C1 segment of cervical spinal cord (tissue), 14 donors: ENCODE data around the gene ANKLE2.
A peak's percentile ranks its signal among the peaks of the same experiment; 100 is the strongest.

Experiments used
- DNase-seq, 14 donors: peaks; one replicate each; lab custom pipeline; 2025; lab: John Stamatoyannopoulos, UW

Gene ANKLE2

DNA sequence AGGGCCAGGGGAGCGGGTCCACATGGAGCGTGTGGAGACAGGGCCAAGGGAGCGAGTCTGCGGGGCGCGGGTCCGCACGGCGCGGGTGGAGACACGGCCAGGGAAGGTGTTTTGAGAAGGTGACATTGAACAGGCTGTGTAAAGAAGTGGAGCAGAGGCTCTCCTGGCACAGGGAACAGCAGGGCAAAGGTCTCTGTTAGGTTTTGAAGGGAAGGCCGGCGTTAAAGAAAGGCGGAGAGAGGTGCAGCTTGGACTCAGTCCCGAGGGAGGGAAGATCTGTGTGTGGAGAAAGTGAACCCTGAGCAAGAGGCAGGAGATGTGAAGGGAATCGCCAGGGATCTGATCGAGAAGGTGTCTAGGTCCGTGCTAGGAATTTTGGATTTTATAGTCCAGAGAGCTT, 72.4 kb downstream of the ANKLE2 start:
- DNase-seq, result no peak

DNA sequence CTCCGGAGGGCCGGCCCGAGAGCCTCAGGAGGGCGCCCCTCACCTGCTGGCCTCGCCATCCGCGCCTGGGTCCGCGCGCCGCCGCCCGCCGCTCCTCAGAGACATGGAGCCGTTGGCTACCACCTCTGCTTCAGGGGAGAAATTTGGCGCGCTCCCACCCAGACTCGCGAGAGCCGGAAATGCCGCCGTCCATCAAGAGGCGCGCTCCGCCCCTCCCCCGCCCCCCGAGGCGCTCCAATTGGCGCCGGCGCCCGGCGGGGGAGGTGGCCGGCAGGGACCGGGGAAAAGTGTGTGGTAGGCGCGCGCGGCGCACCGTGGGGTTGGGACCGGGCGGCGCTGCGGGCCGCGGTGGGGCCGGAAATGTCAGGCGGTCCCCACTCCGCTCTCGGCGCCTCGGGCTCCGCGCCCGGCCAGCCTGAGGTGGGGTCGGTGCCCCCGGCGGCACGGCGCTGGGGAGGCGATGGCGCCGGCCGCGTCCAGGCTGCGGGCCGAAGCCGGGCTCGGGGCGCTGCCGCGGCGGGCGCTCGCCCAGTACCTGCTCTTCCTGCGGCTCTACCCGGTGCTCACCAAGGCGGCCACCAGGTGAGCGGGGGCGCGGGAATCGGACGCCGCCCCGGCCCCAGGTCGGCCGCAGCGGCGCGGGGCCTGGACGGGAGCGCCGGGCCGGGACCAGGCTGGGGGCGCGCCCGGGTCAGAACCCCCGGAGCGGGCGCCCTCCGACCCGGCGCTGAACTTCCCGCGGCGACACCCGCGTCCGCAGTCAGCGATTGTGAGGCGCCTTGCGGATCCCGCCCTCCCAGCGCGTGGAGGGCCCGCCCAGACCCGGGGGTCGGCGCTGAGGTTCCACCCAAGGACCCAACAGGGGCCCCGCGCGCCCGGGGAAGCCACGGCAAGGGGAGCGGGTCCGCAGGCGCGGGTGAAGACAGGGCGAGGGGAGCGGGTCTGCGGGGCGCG, 74.1 kb downstream of the ANKLE2 start, which contains the start of the genes POLE and PXMP2:
Gene POLE, minus strand, starts transcription at position 132 of the 954 bp plus-strand sequence. Its CDS starts 27 bp downstream, at position 105.
Gene PXMP2, plus strand, starts transcription at position 377 of the 954 bp plus-strand sequence. Its CDS starts 84 bp downstream, at position 461.
- peak; percentile 43 to 92 (median 80) for DNase-seq

DNA sequence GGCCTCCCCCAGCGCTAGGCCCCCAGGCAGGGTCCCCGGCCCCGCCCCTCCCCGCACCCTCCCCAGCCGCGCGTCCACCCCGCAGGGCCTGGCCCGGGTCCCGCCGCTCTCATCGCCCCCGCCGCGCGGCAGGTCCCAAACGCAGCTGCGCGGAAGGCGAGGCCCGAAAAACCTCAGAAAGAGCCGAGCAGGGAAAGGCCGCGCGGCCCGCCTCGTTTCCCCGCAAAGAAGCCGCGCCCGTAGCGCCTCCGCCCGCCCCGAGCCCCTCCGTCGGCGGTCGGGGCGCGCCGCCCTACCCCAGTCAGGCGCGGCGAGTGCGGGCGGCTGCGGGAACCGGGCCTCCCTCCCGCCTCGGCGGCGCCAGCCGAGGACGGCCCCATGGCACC, 74.8 kb downstream of the ANKLE2 start:
- peak in 1 of 14 donors; percentile 28 for DNase-seq

DNA sequence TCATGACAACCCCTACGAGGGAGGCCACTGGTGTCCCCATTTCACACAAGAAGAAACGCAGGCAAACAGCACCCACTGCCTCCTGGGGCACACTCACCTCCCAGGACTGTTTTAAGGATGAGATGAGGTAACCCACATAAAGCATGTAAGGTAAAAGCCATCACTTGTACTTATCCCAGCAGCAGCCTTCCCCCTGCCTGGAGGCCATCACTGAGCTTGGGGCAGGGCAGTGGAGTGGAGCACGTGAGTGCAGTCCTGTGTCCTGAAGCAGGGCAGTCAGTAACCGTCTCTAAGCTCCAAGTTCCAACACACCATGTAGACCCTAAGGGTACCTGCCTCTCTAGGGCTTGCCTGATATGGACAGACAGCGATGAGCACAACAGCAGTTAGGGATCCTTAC, 76.2 kb downstream of the ANKLE2 start:
- DNase-seq, result no peak

DNA sequence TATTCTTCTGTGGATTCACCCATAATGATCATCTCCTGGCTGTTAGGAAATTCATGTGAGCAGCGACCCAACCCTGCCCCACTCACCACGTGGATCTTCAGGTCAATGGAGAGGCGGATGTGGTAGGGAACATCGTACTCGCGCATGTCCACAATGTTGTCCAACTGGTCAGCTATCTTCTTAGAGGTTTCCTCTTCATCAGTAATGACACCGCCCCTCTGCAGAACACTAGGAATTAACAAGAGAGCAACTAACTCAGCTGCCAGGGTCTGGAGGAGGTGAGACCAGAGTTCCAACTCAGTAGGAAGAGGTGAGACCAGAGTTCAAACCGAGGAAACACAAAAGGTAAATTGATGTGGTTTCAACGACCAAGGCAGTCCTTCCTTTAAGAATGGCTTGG, 84.1 kb downstream of the ANKLE2 start:
- no peak for DNase-seq

DNA sequence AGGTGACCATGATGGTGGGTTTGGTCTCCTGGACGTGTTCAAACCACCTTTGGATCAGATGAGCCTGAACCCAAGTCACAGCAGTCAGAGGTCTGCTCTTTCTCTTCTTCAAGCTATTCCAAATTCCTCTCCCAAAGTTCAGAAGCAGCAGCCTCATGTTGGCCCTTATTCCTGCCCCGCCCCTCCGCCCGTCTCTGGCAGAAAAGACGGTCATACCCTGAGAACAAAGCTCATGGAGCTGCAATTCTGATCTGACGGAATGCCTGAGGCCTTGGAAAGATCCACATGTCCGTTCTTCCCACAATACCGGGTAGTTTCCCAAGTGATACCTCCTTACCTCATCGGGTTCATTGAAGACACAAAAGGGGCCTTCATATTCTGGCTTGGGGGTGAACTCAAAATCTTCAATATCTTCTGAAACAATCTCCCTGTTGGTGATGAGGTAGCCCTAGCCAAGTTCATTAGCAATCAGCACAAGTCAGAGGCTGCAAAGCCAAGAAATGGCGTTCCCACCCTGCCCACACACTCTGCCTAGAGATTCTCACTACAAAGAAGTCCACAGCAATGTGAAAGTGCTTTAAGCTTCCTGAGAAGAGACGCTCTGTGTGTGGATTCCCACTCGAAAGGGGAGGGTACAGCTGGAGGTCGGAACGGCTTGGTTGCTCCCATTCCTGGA, 85.7 kb downstream of the ANKLE2 start:
- no peak for DNase-seq
